Mammary epithelial cell (primary cell): Measurements from ENCODE around the gene PLA2G4B.

ENCODE experiments used
- EZH2 ChIP-seq: IDR thresholded peaks from 2 replicates; pipeline ENCODE4 v1.6.1; 2012; ENCODE audit warnings: low read length, inconsistent platforms, borderline replicate concordance
- TF ChIP-seq, protein P1 (sequence below), 2 donors: IDR thresholded peaks in 1 of 2; conservative IDR thresholded peaks in 1 of 2; 2 replicates each; pipeline ENCODE4 v1.5.1; 2011 to 2012; ENCODE audit warnings: inconsistent platforms in 2 of 2, low read length in 2 of 2, mild to moderate bottlenecking in 2 of 2, control low read depth in 1 of 2, low read depth in 1 of 2; ENCODE audit not compliant: insufficient read depth in 1 of 2; ENCODE audit errors: extremely low read depth in 1 of 2

DNA sequence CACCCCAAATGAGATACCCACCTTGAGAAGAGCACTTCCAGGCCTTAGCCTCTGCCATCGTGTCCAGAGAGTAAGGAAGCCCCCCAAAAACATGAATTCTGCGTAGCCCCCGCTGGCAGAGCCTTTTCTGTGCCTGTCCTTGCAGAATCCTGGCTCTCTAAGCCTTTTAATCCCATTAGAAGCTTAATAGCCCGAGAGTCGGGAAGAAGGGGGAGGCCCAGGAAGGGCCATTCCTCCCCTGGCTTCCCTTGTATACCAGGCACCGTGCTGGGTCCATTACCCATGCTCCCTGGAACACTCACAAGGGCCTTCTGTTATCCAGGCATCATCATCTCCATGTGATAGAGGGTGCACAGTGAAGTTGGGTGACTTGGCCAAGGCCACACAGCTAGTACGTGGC is 48.1 kb downstream of the PLA2G4B start:
- no peak for TF ChIP-seq EZH2
- TF ChIP-seq, protein P1, sequence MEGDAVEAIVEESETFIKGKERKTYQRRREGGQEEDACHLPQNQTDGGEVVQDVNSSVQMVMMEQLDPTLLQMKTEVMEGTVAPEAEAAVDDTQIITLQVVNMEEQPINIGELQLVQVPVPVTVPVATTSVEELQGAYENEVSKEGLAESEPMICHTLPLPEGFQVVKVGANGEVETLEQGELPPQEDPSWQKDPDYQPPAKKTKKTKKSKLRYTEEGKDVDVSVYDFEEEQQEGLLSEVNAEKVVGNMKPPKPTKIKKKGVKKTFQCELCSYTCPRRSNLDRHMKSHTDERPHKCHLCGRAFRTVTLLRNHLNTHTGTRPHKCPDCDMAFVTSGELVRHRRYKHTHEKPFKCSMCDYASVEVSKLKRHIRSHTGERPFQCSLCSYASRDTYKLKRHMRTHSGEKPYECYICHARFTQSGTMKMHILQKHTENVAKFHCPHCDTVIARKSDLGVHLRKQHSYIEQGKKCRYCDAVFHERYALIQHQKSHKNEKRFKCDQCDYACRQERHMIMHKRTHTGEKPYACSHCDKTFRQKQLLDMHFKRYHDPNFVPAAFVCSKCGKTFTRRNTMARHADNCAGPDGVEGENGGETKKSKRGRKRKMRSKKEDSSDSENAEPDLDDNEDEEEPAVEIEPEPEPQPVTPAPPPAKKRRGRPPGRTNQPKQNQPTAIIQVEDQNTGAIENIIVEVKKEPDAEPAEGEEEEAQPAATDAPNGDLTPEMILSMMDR (conservative IDR thresholded peaks at IDR 0.05 in 1 of 2, IDR thresholded peaks at IDR 0.05 in 1 of 2; ENCODE audit: extremely low read depth in 1 of 2, insufficient read depth in 1 of 2, low read depth in 1 of 2, low read length in 2 of 2) = no peak
